ENCODE measurements around the gene IL21.
A peak's percentile ranks its signal among the peaks of the same experiment; 100 is the strongest.

IL21 gene

DNA sequence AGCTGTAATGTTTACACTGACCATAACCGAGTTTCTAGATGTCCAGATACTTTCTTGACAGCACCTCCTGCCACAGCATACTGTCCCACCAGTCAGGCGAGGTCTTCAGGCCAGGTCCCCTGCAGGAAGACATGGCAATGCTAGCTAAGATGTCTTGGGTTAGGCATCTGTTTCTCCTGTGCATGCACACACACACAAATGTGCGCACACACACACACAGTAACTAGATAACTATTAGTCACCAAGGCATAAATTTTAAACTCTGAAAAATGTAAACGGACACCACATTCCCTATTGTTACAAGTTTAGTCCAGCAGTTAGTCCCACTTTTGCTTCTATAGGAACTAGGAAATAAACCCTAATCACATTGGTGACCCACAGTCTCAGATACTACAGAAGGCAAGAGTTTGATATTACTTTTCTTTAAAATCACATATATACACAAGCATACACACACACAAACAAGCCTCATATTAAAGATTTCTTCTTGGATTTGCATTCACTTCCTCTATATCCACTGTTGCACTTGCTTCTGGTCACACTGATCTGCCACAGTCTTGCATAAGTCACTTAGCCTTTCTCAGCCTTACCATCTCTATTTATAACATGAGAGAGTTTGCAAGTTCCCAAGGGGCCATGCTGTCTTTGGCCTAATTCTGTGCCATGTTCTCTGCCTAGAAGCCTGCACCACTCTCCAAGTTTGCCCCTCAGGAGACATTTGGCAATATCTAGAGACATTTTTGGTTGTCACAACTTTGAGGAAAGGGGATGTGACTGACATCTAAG is 32.2 kb downstream of the IL21 start:
- TF ChIP-seq, protein P1, sequence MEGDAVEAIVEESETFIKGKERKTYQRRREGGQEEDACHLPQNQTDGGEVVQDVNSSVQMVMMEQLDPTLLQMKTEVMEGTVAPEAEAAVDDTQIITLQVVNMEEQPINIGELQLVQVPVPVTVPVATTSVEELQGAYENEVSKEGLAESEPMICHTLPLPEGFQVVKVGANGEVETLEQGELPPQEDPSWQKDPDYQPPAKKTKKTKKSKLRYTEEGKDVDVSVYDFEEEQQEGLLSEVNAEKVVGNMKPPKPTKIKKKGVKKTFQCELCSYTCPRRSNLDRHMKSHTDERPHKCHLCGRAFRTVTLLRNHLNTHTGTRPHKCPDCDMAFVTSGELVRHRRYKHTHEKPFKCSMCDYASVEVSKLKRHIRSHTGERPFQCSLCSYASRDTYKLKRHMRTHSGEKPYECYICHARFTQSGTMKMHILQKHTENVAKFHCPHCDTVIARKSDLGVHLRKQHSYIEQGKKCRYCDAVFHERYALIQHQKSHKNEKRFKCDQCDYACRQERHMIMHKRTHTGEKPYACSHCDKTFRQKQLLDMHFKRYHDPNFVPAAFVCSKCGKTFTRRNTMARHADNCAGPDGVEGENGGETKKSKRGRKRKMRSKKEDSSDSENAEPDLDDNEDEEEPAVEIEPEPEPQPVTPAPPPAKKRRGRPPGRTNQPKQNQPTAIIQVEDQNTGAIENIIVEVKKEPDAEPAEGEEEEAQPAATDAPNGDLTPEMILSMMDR (conservative IDR thresholded peaks at IDR 0.05; ENCODE audit: low read depth): no peak
- ChIA-PET POLR2A (ENCODE audit: low non-redundant PET) (no interaction called here), CTCF (interaction anchor here (2.2 kb wide), 1 partner anchor 11 kb away, joined by 11 read pairs; no protein-coding TSS in a partner anchor)
- H3K27ac ChIP-seq: no peak overlapping the region
- no peak for DNase-seq (ENCODE audit: low spot score)

DNA sequence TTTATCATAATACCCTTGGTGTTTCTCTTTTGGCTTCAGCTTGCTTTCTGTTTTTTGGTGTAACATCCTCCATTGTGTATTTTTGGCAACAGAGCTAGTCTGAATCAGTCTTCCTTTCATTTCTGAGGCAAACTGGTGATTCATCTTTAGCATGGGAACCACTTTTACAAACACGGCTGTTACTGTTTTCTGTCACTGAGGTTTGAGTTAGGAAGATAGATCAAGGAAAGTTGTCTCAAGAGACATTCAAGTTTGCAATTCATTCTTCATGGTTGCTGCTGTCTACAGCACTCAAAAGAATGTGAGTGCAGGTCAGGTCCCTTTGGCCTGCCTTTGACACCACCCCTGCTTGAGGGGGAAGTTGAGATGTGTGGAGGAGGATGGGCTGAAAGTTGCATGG is 36.3 kb downstream of the IL21 start:
- peak; percentile 49 for DNase-seq (ENCODE audit: low spot score)
- TF ChIP-seq, protein P1 (conservative IDR thresholded peaks at IDR 0.05; ENCODE audit: low read depth): no peak
- POLR2A ChIA-PET (ENCODE audit: low non-redundant PET): no interaction called here
- CTCF ChIA-PET: interaction anchor here (0.6 kb wide), 1 partner anchor 1245 kb away, joined by 3 read pairs; no protein-coding TSS in a partner anchor
- no peak overlapping the region for H3K27ac ChIP-seq

DNA sequence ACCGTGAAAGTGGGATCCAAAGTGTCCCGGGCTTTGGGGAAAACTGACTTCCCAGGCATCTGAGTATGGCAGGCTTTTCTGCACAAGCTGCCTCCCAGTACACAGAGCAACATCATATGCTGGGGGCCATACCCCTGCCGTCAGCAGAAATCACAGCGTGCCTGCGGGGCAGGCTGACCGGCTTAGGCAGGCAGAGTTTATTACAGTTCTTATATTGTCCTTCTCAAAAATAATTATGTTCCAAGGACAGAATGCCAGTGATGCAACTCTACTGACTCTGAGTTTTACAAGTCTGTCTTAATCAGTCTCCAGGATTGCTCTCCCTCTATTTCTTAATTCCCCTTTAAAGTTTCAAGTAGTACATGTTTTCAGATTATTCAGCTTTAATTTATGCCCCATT is 37.0 kb downstream of the IL21 start:
- TF ChIP-seq, protein P1 (conservative IDR thresholded peaks at IDR 0.05; ENCODE audit: low read depth): no peak
- CTCF ChIA-PET: no interaction called here
- H3K27ac ChIP-seq: peak overlapping the region; percentile 54
- POLR2A ChIA-PET (ENCODE audit: low non-redundant PET): no interaction called here
- DNase-seq (ENCODE audit: low spot score): no peak

DNA sequence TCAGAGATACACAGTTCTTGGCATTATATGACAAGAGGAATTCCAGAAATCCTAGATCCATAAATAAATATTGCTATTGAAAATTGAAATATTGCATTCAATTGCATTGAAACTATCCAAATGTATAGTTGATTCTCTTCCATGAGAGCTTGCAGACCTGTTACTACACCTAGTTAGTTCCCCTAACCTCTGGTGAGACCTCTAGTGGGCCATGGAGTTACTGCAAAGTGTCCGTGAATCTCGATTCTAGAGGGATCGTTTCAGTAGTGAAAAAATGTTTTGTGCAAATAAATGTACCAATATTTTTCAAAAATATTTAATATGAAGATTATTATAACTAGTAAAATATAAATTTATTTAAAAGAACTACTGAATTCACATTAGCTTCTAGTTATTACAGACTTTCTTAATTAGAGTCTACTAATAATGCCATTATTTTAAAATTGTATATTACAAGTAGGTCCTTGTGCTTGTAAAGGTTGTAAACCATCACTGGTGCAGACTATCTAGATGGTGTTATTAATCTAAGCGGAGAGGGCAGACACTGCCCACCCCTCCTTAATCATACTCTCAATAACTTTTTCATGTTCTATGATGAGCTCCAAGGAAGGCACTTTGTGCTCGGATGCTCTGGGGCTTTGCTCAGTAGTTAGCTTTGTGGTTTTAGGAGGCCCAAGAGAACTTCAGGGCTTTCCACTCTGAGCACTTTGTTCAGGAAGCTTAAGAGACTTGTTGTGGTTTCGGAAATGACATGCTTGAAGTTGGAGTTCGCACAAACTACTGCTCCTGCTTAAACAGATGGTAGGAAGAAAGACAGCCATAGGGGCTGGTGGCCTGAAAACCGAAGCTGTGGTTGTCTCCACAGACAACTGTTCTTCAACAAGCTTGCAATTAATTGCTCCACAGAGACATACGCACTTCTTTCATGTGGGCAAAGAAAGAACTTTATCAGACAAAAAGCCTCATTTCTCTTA is 42.8 kb downstream of the IL21 start:
- POLR2A ChIA-PET (ENCODE audit: low non-redundant PET): interaction anchor here (0.6 kb wide), 1 partner anchor 154 kb away, joined by 3 read pairs; no protein-coding TSS in a partner anchor
- peak; percentile 66 for DNase-seq (ENCODE audit: low spot score)
- H3K27ac ChIP-seq: no peak overlapping the region
- CTCF ChIA-PET: interaction anchor here (0.5 to 1.7 kb wide), 21 partner anchors 8 to 901 kb away, joined by 3 to 12 read pairs (median 3); partner anchors contain the start of gene BBS12
- TF ChIP-seq, protein P1 (conservative IDR thresholded peaks at IDR 0.05; ENCODE audit: low read depth): peak; percentile 81

DNA sequence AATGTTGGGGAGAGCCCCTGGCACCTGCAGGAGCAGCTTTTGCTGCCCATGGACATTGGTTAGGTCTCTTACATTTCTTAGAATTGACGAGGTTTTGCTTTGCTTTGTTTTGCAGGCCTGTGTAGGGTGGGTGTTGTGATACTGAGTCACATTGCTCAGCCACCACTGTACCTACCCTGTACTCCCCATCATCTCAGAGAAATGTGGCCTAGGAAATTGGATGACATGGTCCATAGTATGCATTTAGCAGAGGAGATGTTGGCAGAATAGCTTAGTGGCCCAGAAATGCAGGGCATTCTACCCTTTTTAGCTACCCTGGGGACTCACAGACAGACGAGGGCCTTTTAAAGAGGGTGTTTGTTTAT is 43.7 kb downstream of the IL21 start:
- ChIA-PET CTCF (interaction anchor here (0.5 to 1.7 kb wide), 18 partner anchors 9 to 900 kb away, joined by 3 to 12 read pairs (median 3); partner anchors contain the start of gene BBS12), POLR2A (ENCODE audit: low non-redundant PET) (no interaction called here)
- no peak for DNase-seq (ENCODE audit: low spot score)
- TF ChIP-seq, protein P1 (conservative IDR thresholded peaks at IDR 0.05; ENCODE audit: low read depth): no peak; the same call in 1 of the 2 replicates
- H3K27ac ChIP-seq: no peak overlapping the region

Data from RWPE1 (cell line).